ENCODE measurements around the gene PCDH1. TPM values are rescaled to one million over a fixed set of nuclear protein-coding genes. Genes with fewer than 3 reads are reported as not detected.

PCDH1 gene
- total and polyA plus RNA-seq, 11 donors, result 10.2 to 106 (median 19.2) TPM

- peaks cover 0 to 3% (median 0%) of the 10 kb centered on the region in 9 donors for H3K27me3 ChIP-seq
- no peak for TF ChIP-seq POLR2A (IDR thresholded peaks at IDR 0.05)
- TF ChIP-seq CTCF (IDR thresholded peaks at IDR 0.05), result no peak
- no peaks in the 10 kb centered on the region for H3K9me3 ChIP-seq
- WGBS, 4 donors, result 49 to 67% (median 61%) methylated on average over 6 of the region's 6 CpGs
- H3K27ac ChIP-seq, result peak overlapping the region in 1 of 12 donors; percentile 5
- peak; percentile 63 to 88 (median 86) for ATAC-seq
- intact Hi-C loops (cut with DNase I), result no loop called here
- DNase-seq, result peak in 2 of 5 donors; percentile 36 to 57
- H3K4me1 ChIP-seq, result peaks cover 0 to 15% (median 7%) of the 10 kb centered on the region in 12 donors
- no peak overlapping the region for H3K4me3 ChIP-seq
- H3K36me3 ChIP-seq, result no peaks in the 10 kb centered on the region
Measured at GRCh38 chr5:141915881-141916336, 37.7 kb upstream of the PCDH1 start.

- Histone ChIP-seq H3K4me1 (peaks cover 0 to 15% (median 7%) of the 10 kb centered on the region in 12 donors), H3K27ac (no peak overlapping the region), H3K36me3 (no peaks in the 10 kb centered on the region), H3K9me3 (no peaks in the 10 kb centered on the region), H3K27me3 (peaks cover 0 to 3% (median 0%) of the 10 kb centered on the region in 9 donors), H3K4me3 (no peak overlapping the region)
- no peak for ATAC-seq
- 93 to 97% (median 96%) methylated on average over 3 of the region's 3 CpGs for WGBS, 4 donors
- intact Hi-C loops (cut with DNase I), result no loop called here
- DNase-seq, result no peak
- TF ChIP-seq CTCF (IDR thresholded peaks at IDR 0.05) (no peak), POLR2A (IDR thresholded peaks at IDR 0.05) (no peak)
Measured at GRCh38 chr5:141914797-141915196, 36.6 kb upstream of the PCDH1 start.

GRCh38 chr5:141914199-141914743, 36.1 kb upstream of the PCDH1 start:
- no peaks in the 10 kb centered on the region for H3K9me3 ChIP-seq
- peaks cover 0 to 3% (median 0%) of the 10 kb centered on the region in 9 donors for H3K27me3 ChIP-seq
- peak overlapping the region in 10 of 12 donors; percentile 28 to 55 (median 46) for H3K4me3 ChIP-seq
- TF ChIP-seq CTCF (IDR thresholded peaks at IDR 0.05), result peak; percentile 31 to 67 (median 50)
- no peak for TF ChIP-seq POLR2A (IDR thresholded peaks at IDR 0.05)
- peak in 3 of 4 donors; percentile 70 to 75 (median 73) for ATAC-seq
- H3K36me3 ChIP-seq, result no peaks in the 10 kb centered on the region
- peaks cover 0 to 15% (median 7%) of the 10 kb centered on the region in 12 donors for H3K4me1 ChIP-seq
- peak overlapping the region in 2 of 12 donors; percentile 5 to 44 for H3K27ac ChIP-seq
- DNase-seq, result peak; percentile 37 to 76 (median 53)
- intact Hi-C loops (cut with DNase I), result no loop called here
- 15 to 29% (median 21%) methylated on average over 22 to 40 of the region's 40 CpGs for WGBS, 4 donors

GRCh38 chr5:141913560-141914198, 35.5 kb upstream of the PCDH1 start:
- intact Hi-C loops (cut with DNase I), result no loop called here
- 33 to 44% (median 40%) methylated on average over 16 of the region's 16 CpGs for WGBS, 4 donors

More at GRCh38 chr5:141913560-141914198, 35.5 kb upstream of the PCDH1 start:
- TF ChIP-seq CTCF (IDR thresholded peaks at IDR 0.05), result no peak
- no peak for TF ChIP-seq POLR2A (IDR thresholded peaks at IDR 0.05)
- Histone ChIP-seq H3K36me3 (no peaks in the 10 kb centered on the region), H3K4me3 (peak overlapping the region in 10 of 12 donors; percentile 28 to 55 (median 46)), H3K9me3 (no peaks in the 10 kb centered on the region), H3K27ac (peak overlapping the region in 1 of 12 donors; percentile 44), H3K4me1 (peaks cover 0 to 15% (median 7%) of the 10 kb centered on the region in 12 donors), H3K27me3 (peaks cover 0 to 3% (median 0%) of the 10 kb centered on the region in 9 donors)
- ATAC-seq (no peak), DNase-seq (no peak)

Measured in heart left ventricle (tissue), 16 donors.